Globus pallidus (tissue), 1 donor: Measurements from ENCODE around the gene CH25H.
"Not testable (repeated sequence)": the region's sequence is repeated elsewhere in the genome, so short reads cannot be mapped to it uniquely, and the experiment has no call there.

Experiments
- DNase-seq: peaks from one replicate; pipeline ENCODE4 v3.0.0-alpha.2; 2015; ENCODE audit warnings: low spot score

CH25H gene

GRCh38 chr10:89207181-89207800 lies at the start of gene CH25H:
CH25H (minus strand) TSS chr10:89207317; CDS start chr10:89207292, 25 bp downstream.
- peak; percentile 87 for DNase-seq

- no peak for DNase-seq
These were observed 49.2 kb upstream of the CH25H start for GRCh38 chr10:89256340-89256739.

GRCh38 chr10:89255793-89256192 lies 48.7 kb upstream of the CH25H start:
- no peak for DNase-seq

GRCh38 chr10:89255091-89255579 lies 48.0 kb upstream of the CH25H start:
- not testable (repeated sequence) for DNase-seq

- DNase-seq = no peak
These were observed 45.1 kb upstream of the CH25H start for GRCh38 chr10:89252225-89252585.

- DNase-seq = peak; percentile 98
These were observed 44.5 kb upstream of the CH25H start, which contains the start of gene LIPA for GRCh38 chr10:89251409-89252224. LIPA (minus strand) TSS chr10:89251775; CDS start chr10:89247648, 4,127 bp downstream.

- DNase-seq = no peak
These were observed 43.8 kb upstream of the CH25H start for GRCh38 chr10:89250865-89251408.

- no peak for DNase-seq
These were observed 41.9 kb upstream of the CH25H start for GRCh38 chr10:89248990-89249389.

GRCh38 chr10:89247623-89248022 lies 40.5 kb upstream of the CH25H start:
- DNase-seq = not testable (repeated sequence)

- no peak for DNase-seq
These were observed 38.7 kb upstream of the CH25H start for GRCh38 chr10:89245802-89246201.

- no peak for DNase-seq
These were observed 35.9 kb upstream of the CH25H start for GRCh38 chr10:89242840-89243568.

GRCh38 chr10:89242345-89242684 lies 35.2 kb upstream of the CH25H start:
- DNase-seq = no peak

GRCh38 chr10:89241486-89242344 lies 34.6 kb upstream of the CH25H start:
- no peak for DNase-seq

GRCh38 chr10:89241026-89241425 lies 33.9 kb upstream of the CH25H start:
- DNase-seq = no peak

GRCh38 chr10:89240519-89240918 lies 33.4 kb upstream of the CH25H start:
- DNase-seq = no peak

GRCh38 chr10:89238956-89239644 lies 32.0 kb upstream of the CH25H start:
- DNase-seq = no peak

- DNase-seq = no peak
These were observed 30.7 kb upstream of the CH25H start for GRCh38 chr10:89237849-89238248.

GRCh38 chr10:89236226-89236797 lies 29.2 kb upstream of the CH25H start:
- no peak for DNase-seq

GRCh38 chr10:89235073-89235798 lies 28.1 kb upstream of the CH25H start:
- peak; percentile 80 for DNase-seq

GRCh38 chr10:89233033-89233432 lies 25.9 kb upstream of the CH25H start:
- peak; percentile 90 for DNase-seq
